HEK293T (cell line): ENCODE results near the gene ZNF367.

Experiments
- CTCF ChIA-PET: fragments of 350-600 bp; formaldehyde crosslinking; extraction: SDS; loops from one replicate; lab custom pipeline; 2021; ENCODE audit warnings: antibody characterized with exemption, inconsistent platforms; lab: Yijun Ruan, JAX
- POLR2A ChIA-PET: fragments of 350-600 bp; formaldehyde crosslinking; extraction: SDS; loops from one replicate; lab custom pipeline; 2020; ENCODE audit warnings: antibody characterized with exemption, inconsistent platforms; lab: Yijun Ruan, JAX
- DNase-seq: peaks from one replicate; pipeline ENCODE4 v3.0.0; 2012; ENCODE audit warnings: mixed read lengths; ENCODE audit errors: extremely low spot score
- ARNT ChIP-seq: fragments of 450-650 bp; IDR thresholded peaks from 2 replicates; pipeline ENCODE4 v1.6.1; 2017; ENCODE audit warnings: mild to moderate bottlenecking
- BHLHE40 ChIP-seq: fragments of 450-650 bp; IDR thresholded peaks from 2 replicates; pipeline ENCODE4 v1.6.1; 2016; ENCODE audit warnings: mild to moderate bottlenecking, moderate library complexity, borderline replicate concordance
- CTBP1 ChIP-seq: fragments of 450-650 bp; IDR thresholded peaks from 2 replicates; pipeline ENCODE4 v1.6.1; 2016; ENCODE audit warnings: borderline replicate concordance
- ELF4 ChIP-seq: fragments of 450-650 bp; IDR thresholded peaks from 2 replicates; pipeline ENCODE4 v1.6.1; 2017; ENCODE audit warnings: antibody characterized with exemption
- FOXA1 ChIP-seq: fragments of 450-650 bp; IDR thresholded peaks from 2 replicates; pipeline ENCODE4 v1.6.1; 2016; ENCODE audit warnings: mild to moderate bottlenecking
- FOXK2 ChIP-seq: fragments of 450-650 bp; IDR thresholded peaks from 2 replicates; pipeline ENCODE4 v1.6.1; 2016; ENCODE audit warnings: mild to moderate bottlenecking
- FOXM1 ChIP-seq: fragments of 450-650 bp; IDR thresholded peaks from 2 replicates; pipeline ENCODE4 v1.6.1; 2017; ENCODE audit warnings: mild to moderate bottlenecking, borderline replicate concordance
- HDGF ChIP-seq: fragments of 450-650 bp; IDR thresholded peaks from 2 replicates; pipeline ENCODE4 v1.6.1; 2017; ENCODE audit warnings: antibody characterized with exemption, borderline replicate concordance
- L3MBTL2 ChIP-seq: fragments of 450-650 bp; conservative IDR thresholded peaks from 2 replicates; pipeline ENCODE4 v1.6.1; 2016; ENCODE audit warnings: mild to moderate bottlenecking
- LEF1 ChIP-seq: fragments of 450-650 bp; IDR thresholded peaks from 2 replicates; pipeline ENCODE4 v1.6.1; 2017; ENCODE audit warnings: mild to moderate bottlenecking, borderline replicate concordance
- NFRKB ChIP-seq: fragments of 450-650 bp; IDR thresholded peaks from 2 replicates; pipeline ENCODE4 v1.6.1; 2016; ENCODE audit warnings: mild to moderate bottlenecking, moderate library complexity
- PKNOX1 ChIP-seq: fragments of 450-650 bp; IDR thresholded peaks from 2 replicates; pipeline ENCODE4 v1.6.1; 2016
- SP1 ChIP-seq: fragments of 450-650 bp; IDR thresholded peaks from 2 replicates; pipeline ENCODE4 v1.6.1; 2017
- SUZ12 ChIP-seq: fragments of 450-650 bp; IDR thresholded peaks from 2 replicates; pipeline ENCODE4 v1.6.1; 2016; ENCODE audit warnings: mild to moderate bottlenecking
- TARDBP ChIP-seq: fragments of 450-650 bp; IDR thresholded peaks from 2 replicates; pipeline ENCODE4 v1.6.1; 2016
- ZNF384 ChIP-seq: fragments of 450-650 bp; IDR thresholded peaks from 2 replicates; pipeline ENCODE4 v1.6.1; 2016

The ZNF367 gene

DNA sequence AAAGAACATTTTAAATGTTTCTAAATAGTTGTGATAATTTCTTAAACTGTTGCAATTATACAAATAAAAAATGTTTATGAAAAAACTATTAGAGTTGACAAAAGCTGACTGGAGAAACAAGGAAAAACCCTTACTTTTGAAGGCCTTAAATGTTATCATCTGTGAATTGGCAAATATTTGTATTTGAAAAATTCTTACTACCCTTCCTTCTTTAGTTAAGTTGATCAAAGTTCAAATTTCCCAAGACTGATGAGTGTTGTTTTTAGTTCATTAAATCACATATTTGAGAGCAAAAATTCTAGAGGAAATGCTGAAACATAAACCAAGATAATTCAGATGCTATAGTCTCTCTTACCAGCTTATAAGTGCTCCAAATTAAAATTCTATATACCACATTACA lies 32.0 kb downstream of the ZNF367 start:
- ChIA-PET POLR2A (no interaction called here), CTCF (no interaction called here)
- no peak for DNase-seq
- TF ChIP-seq NFRKB (no peak), BHLHE40 (no peak), LEF1 (no peak), ZNF384 (no peak), ELF4 (no peak)

- DNase-seq, result no peak
- TF ChIP-seq FOXA1 (no peak), FOXM1 (no peak), ZNF384 (no peak), TARDBP (no peak), BHLHE40 (no peak)
- ChIA-PET POLR2A (no interaction called here), CTCF (no interaction called here)
Observed at GRCh38 chr9:96383165-96383942, 34.8 kb downstream of the ZNF367 start, which contains the start of gene SLC35D2. SLC35D2 (minus strand) TSS chr9:96383711; CDS start chr9:96383634, 77 bp downstream.

DNA sequence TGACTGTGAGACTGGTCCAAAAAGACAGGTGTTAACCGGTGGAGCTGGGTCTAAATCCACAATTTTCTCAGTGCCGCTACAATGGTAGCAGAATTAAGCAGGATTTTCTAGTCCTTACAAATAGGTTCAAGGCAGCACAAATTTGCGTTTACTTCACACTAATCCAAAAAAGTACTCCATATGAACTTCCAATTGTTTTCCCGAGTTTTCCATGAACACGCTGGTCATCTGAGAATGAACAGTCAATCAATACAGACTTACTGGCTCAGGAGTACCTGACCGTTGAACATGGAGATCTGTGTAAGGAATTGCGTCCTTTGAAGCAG lies 35.4 kb downstream of the ZNF367 start:
- DNase-seq, result no peak
- ChIA-PET CTCF (no interaction called here), POLR2A (no interaction called here)
- TF ChIP-seq ZNF384 (no peak), BHLHE40 (no peak), PKNOX1 (no peak), SP1 (no peak), FOXK2 (no peak), NFRKB (no peak), HDGF (no peak), LEF1 (no peak), SUZ12 (no peak), TARDBP (no peak)

DNA sequence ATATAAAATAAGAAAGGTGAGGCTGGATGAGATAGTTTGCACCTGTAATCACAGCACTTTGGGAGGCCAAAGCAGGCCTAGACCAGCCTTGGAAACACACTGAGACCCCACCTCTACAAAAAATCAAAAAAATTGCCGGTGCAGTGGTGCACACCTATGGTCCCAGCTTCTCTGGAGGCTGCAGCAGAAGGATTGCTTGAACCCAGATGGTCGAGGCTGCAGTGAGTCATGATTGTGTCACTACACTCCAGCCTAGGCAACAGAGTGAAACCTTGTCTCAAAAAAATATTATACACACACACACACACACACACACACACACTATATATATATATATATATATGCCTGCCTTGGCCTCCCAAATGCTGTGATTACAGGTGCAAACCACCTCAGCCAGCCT lies 36.0 kb downstream of the ZNF367 start:
- CTCF ChIA-PET, result no interaction called here
- POLR2A ChIA-PET, result no interaction called here
- TF ChIP-seq SP1 (no peak), ZNF384 (no peak)
- no peak for DNase-seq

- POLR2A ChIA-PET, result no interaction called here
- CTCF ChIA-PET, result no interaction called here
- TF ChIP-seq SP1 (no peak), FOXM1 (no peak), L3MBTL2 (no peak), SUZ12 (no peak), ARNT (no peak), CTBP1 (no peak), LEF1 (no peak), TARDBP (no peak), FOXK2 (no peak), HDGF (no peak), NFRKB (no peak), FOXA1 (no peak), ZNF384 (no peak), PKNOX1 (no peak), ELF4 (no peak), BHLHE40 (no peak)
- DNase-seq, result no peak
Observed at GRCh38 chr9:96381696-96382095, 36.5 kb downstream of the ZNF367 start.

DNA sequence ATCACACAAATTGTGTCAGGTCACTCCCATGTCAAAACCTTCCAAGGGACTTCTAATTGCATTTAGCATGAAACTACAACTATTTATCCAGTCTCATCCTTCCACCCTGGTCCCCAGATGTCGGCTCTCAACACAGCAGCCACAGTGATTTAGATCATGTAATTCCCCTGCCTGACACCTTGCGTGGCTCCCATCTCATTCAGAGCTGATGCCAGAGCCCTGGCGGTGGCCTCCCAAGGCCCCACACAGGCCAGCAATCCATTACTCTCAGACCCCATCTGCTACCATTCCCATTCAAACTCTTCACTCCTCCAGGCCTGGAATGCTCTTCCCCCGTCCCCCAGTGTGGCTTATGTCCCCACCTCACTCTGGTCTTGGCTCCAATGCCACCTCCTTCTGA lies 37.0 kb downstream of the ZNF367 start:
- POLR2A ChIA-PET, result no interaction called here
- DNase-seq, result no peak
- TF ChIP-seq LEF1 (no peak), HDGF (no peak), PKNOX1 (no peak), ELF4 (no peak), FOXK2 (no peak), BHLHE40 (no peak), NFRKB (no peak), SP1 (no peak), SUZ12 (no peak), L3MBTL2 (no peak)
- CTCF ChIA-PET, result no interaction called here

- CTCF ChIA-PET, result no interaction called here
- POLR2A ChIA-PET, result no interaction called here
- DNase-seq, result no peak
- TF ChIP-seq FOXM1, result no peak
- TF ChIP-seq HDGF, result no peak
- no peak for TF ChIP-seq TARDBP
- no peak for TF ChIP-seq CTBP1
- no peak for TF ChIP-seq ARNT
- no peak for TF ChIP-seq LEF1
- no peak for TF ChIP-seq ELF4
Observed at GRCh38 chr9:96379461-96379860, 38.7 kb downstream of the ZNF367 start.
